ENCODE data around the gene WDR82. TPM values are rescaled to one million over a fixed set of nuclear protein-coding genes. Genes with fewer than 3 reads are reported as not detected.

WDR82 gene
- total RNA-seq, 1 donor from 2014 or later: 62.3 TPM

- DNase-seq (ENCODE audit: missing footprints) (peak; percentile 90), ATAC-seq (peak; percentile 80)
- intact Hi-C loops (cut with DNase I): no loop called here
These were observed 57.9 kb downstream of the WDR82 start for GRCh38 chr3:52220380-52221026.

- DNase-seq (ENCODE audit: missing footprints) (no peak), ATAC-seq (no peak)
- intact Hi-C loops (cut with DNase I): no loop called here
These were observed 59.4 kb downstream of the WDR82 start for GRCh38 chr3:52218937-52219650.

DNA sequence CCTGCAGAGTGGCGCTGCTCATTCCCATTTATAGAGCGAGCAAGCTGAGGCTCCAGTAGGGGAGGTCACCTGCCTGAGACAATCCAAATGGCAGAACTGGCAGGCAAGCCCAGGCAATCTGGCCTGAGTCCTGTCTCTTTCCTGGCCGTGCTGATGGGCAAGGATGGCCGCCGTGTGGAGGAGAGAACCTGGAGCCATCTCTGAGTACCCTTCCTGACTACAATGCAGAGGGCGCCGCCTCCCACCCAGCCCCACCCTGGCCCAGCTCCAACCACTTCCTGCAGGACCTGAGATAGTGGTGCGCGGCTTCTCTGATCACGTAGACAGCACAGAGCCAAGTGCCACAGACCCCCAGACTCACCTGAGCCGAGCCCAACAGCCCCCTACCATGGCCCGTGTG is 60.0 kb downstream of the WDR82 start:
- ATAC-seq: no peak
- intact Hi-C loops (cut with DNase I): no loop called here
- DNase-seq (ENCODE audit: missing footprints): no peak

DNA sequence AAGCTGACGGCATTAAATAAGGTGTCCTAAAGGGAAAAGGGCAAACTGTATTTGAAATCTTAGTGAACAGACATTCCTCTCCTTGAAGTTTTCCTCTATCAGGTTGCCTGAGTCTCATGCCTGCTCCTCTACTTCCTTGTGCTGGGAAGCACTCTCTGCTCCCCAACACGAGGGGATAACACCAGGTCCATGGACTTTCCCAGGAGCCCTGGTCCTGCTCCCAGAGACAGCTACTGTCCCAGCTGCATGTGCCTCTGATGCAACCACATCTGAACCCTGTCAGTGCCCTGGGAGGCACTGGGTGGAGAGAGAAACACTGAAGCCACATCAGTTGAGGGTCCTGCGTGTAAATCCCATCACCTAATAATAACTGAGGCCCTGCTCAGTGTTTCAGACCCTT is 60.4 kb downstream of the WDR82 start:
- intact Hi-C loops (cut with DNase I): no loop called here
- DNase-seq (ENCODE audit: missing footprints) (no peak), ATAC-seq (no peak)

- no peak for ATAC-seq
- DNase-seq (ENCODE audit: missing footprints): no peak
- intact Hi-C loops (cut with DNase I): loop anchor here (2.0 kb wide), 1 partner anchor 63 kb away; the partner anchor contains the start of gene POC1A
These were observed 61.0 kb downstream of the WDR82 start for GRCh38 chr3:52217409-52217805.

DNA sequence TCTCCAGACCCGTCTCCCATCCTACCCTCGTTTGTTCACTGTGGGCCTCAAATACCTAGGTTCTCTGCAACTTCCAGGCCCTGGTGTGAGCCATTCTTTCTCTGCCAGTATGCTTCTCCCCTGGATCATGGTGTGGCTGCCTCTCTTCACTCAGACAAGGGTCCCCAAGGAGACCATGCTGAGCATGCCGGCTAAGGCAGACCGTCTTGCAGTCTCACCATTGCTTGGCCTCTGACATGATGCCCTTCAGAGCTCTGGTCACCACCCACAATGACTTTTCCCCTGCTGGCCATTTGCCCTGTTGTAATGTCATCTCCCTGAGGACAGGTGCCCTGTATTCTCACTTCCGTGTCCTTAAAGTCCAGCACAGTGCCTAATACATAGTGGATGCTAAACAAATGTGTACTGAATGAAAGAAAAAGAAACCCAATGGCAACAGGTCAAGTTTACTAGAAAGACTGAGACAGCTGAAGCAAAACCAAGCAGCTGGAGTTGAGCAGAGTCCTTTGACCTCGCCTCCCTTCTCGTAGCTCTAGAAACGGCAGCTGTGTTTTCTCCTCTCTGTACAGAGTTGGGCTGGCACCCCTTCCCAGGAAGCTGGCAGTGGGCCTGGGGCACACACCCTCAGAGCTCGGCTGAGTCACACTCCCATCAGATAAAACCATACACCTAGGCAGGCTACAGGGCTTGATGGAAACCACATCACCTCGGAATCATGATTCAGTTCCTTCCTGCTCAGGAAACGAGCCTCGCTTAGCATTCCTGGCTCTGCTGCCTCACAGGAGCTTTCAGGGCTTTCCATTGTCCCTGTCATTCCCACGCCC is 61.7 kb downstream of the WDR82 start:
- ATAC-seq: peak; percentile 61
- no peak for DNase-seq (ENCODE audit: missing footprints)
- intact Hi-C loops (cut with DNase I): loop anchor here (2.0 kb wide), 1 partner anchor 62 kb away; the partner anchor contains the start of gene POC1A

DNA sequence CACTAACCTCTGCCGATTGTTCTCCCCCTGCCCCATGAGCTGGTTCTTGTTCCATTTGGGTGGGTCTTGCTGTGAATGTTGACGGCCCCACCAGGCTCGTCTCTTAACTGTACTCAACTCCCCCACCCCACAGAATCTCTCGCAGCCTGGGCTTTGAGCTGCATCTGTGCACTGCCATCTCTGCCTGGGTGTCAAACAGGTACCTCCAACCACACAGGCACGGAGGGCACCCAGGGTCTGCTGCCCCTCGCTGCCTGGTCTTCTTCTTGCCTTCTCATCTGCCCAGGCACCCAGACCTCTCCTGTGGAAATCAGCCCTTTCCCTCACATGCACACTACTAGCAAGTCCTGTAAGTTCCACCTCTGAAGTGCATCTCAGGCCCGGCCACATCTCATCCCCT is 63.1 kb downstream of the WDR82 start:
- DNase-seq (ENCODE audit: missing footprints) (no peak), ATAC-seq (no peak)
- intact Hi-C loops (cut with DNase I): no loop called here

GRCh38 chr3:52213901-52214300 is 64.5 kb downstream of the WDR82 start:
- intact Hi-C loops (cut with DNase I): no loop called here
- no peak for ATAC-seq
- DNase-seq (ENCODE audit: missing footprints): no peak

DNA sequence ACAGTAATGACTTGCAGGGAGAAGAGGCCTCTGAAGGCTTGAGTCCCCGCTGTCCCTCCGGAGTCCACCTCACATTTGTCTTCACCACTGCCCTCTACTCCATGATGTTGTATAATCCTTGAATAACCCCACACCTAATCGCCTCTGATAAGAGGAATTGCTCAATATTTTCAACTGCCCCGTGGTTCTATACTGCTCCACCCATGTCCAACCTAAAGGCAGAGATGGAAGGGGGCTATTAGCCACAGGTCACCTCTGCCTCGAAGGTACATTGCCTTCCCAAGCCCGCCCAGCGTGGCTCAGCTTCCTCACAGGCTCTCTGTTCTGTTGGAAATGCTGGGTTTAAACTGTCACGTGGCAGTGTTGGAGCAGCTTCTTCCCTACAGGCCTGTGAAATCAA is 65.4 kb downstream of the WDR82 start:
- intact Hi-C loops (cut with DNase I): no loop called here
- ATAC-seq: no peak
- no peak for DNase-seq (ENCODE audit: missing footprints)

- intact Hi-C loops (cut with DNase I): no loop called here
- DNase-seq (ENCODE audit: missing footprints) (no peak), ATAC-seq (no peak)
These were observed 67.1 kb downstream of the WDR82 start for GRCh38 chr3:52211268-52211891.

GRCh38 chr3:52210550-52211046 is 67.9 kb downstream of the WDR82 start:
- intact Hi-C loops (cut with DNase I): no loop called here
- ATAC-seq: peak; percentile 6
- DNase-seq (ENCODE audit: missing footprints): no peak

DNA sequence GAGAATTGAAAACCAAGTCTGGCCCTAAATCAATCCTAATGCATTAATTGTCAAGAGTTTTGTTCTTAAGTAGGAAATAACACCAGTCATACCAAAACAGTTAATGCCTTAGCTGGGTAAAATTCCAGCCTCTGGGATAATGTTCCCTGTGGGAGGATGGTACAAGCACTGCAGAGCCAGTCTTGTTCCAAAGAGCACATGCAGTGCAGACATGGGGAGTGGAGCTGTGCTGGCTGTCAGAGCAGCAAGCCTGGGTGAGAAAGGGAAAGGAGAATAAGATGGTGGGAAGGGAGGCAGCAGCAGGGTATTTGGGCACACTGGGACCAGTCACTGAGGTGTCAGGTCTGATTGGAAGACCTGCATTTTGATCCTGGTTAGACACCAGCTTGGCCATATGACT is 68.4 kb downstream of the WDR82 start:
- ATAC-seq (no peak), DNase-seq (ENCODE audit: missing footprints) (no peak)
- intact Hi-C loops (cut with DNase I): no loop called here

DNA sequence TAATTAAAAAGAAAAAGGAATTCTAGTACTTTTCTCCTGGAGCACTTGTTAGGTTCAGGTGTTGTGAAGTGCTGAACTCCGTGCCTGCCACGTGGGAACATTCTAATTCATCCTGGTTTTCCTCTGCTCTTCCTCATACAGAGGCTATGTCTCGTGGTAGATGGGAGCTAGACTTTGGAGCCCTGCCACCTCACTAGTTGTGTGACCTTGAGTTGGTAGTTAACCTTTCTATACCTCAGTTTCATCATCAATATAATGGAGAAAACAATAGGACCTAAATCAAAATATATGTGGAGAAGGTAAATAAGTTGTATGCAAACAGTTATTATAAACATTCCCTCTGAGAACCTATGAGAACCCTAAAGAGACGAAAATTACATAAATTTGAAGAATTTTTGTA is 69.9 kb downstream of the WDR82 start:
- intact Hi-C loops (cut with DNase I): no loop called here
- no peak for ATAC-seq
- DNase-seq (ENCODE audit: missing footprints): no peak

GRCh38 chr3:52205727-52206372 is 72.6 kb downstream of the WDR82 start:
- ATAC-seq (no peak), DNase-seq (ENCODE audit: missing footprints) (no peak)
- intact Hi-C loops (cut with DNase I): no loop called here

Small RNA genes lying within 50 kb of the gene (microRNA-seq; reads per million reads assigned to microRNA genes)
- gene MIR135A1: not detected
- gene MIRLET7G: 27,706 reads per million, percentile 97 among the genes with 10 or more reads in this experiment

Other genes with a start within 250 kb of the WDR82 start
- 25.0 TPM for gene DUSP7, start 222.1 kb downstream of the WDR82 start, total RNA-seq
- gene POC1A, start 124.2 kb downstream of the WDR82 start, total RNA-seq: 1.7 TPM
- 186 TPM for gene ALAS1, start 80.5 kb downstream of the WDR82 start, total RNA-seq
- gene TLR9, start 53.0 kb downstream of the WDR82 start, total RNA-seq: 0.38 TPM
- 120 TPM for gene TWF2, start 39.5 kb downstream of the WDR82 start, total RNA-seq
- 8.7 TPM for gene PPM1M, start 32.9 kb downstream of the WDR82 start, total RNA-seq
- gene GLYCTK, start 9.2 kb upstream of the WDR82 start, total RNA-seq: 5.2 TPM
- gene DNAH1, start 37.7 kb upstream of the WDR82 start, total RNA-seq: 2.2 TPM
- 53.3 TPM for gene BAP1, start 131.4 kb upstream of the WDR82 start, total RNA-seq
- gene PHF7, start 132.0 kb upstream of the WDR82 start, total RNA-seq: 13.7 TPM
- gene SEMA3G, start 166.5 kb upstream of the WDR82 start, total RNA-seq: 12.3 TPM
- 9,051 TPM for gene TNNC1, start 175.4 kb upstream of the WDR82 start, total RNA-seq
- 45.6 TPM for gene NISCH, start 177.0 kb upstream of the WDR82 start, total RNA-seq
- gene STAB1, start 216.7 kb upstream of the WDR82 start, total RNA-seq: 88.1 TPM

Data from Right ventricle myocardium inferior (tissue), 1 donor.